ENCODE measurements around the gene MUC5AC. TPM values are rescaled to one million over a fixed set of nuclear protein-coding genes. Genes with fewer than 3 reads are reported as not detected.
"Not testable (repeated sequence)": the region's sequence is repeated elsewhere in the genome, so short reads cannot be mapped to it uniquely, and the experiment has no call there.

The MUC5AC gene
- total and polyA plus RNA-seq, 11 donors = not detected

DNA sequence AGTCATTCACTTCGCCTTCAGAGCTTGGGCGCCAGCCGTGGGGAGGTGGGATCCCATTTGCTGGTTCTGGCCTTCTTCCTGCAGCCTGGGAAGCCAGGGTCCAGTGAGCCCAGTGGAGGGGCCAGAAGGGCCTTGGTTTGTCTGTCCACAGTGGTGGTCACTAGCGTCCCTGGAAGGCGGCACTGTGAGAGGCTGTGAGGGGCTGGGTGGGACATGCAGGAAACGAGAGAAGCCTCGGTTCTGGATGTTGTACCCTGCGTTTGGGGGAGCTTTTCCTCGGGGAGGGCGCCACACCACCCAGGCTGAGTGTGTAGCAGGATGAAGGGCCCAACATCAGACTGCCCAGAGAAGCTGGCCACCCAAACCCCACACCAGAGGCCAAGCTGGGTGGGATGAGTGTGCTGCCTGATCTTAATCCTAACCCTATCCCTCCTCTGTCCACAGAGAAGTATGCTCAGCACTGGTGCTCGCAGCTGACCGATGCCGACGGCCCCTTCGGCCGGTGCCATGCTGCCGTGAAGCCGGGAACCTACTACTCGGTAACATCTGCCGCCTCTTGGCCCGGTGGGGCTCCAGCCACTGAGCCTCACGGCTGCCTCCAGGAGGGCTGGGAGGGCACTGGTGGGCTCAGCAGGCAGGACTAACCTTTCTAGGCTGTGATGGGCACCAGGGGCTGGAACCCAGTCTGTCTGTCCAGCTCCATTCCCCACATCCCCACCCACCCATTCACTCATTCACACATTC, 14.4 kb downstream of the MUC5AC start:
- TF ChIP-seq, protein P1, sequence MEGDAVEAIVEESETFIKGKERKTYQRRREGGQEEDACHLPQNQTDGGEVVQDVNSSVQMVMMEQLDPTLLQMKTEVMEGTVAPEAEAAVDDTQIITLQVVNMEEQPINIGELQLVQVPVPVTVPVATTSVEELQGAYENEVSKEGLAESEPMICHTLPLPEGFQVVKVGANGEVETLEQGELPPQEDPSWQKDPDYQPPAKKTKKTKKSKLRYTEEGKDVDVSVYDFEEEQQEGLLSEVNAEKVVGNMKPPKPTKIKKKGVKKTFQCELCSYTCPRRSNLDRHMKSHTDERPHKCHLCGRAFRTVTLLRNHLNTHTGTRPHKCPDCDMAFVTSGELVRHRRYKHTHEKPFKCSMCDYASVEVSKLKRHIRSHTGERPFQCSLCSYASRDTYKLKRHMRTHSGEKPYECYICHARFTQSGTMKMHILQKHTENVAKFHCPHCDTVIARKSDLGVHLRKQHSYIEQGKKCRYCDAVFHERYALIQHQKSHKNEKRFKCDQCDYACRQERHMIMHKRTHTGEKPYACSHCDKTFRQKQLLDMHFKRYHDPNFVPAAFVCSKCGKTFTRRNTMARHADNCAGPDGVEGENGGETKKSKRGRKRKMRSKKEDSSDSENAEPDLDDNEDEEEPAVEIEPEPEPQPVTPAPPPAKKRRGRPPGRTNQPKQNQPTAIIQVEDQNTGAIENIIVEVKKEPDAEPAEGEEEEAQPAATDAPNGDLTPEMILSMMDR (IDR thresholded peaks at IDR 0.05) = no peak
- no peak for TF ChIP-seq POLR2A (IDR thresholded peaks at IDR 0.05)
- 83 to 88% (median 85%) methylated on average over 22 of the region's 22 CpGs for WGBS, 4 donors
- no peak for ATAC-seq
- intact Hi-C loops (cut with DNase I) = no loop called here
- Histone ChIP-seq H3K27me3 (no peaks in the 10 kb centered on the region), H3K27ac (no peak overlapping the region), H3K4me1 (no peaks in the 10 kb centered on the region), H3K9me3 (no peaks in the 10 kb centered on the region), H3K36me3 (no peaks in the 10 kb centered on the region), H3K4me3 (no peak overlapping the region)
- peak in 2 of 5 donors; percentile 15 to 44 for DNase-seq

DNA sequence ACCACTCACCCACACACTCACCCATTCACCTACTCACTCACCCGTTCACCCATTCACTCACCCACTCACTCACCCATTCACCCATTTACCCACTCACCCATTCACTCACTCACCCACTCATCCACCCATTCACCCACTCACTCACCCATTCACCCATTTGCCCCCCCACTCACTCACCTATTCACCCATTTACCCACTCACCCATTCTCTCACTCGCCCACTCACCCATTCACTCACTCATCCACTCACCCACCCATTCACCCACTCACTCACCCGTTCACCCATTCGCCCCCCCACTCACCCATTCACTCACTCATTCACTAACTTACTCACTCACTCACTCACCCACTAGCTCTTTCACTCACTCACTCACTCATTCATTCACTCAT, 15.0 kb downstream of the MUC5AC start:
- H3K4me1 ChIP-seq = no peaks in the 10 kb centered on the region
- intact Hi-C loops (cut with DNase I) = no loop called here
- WGBS, 4 donors = 86 to 91% (median 87%) methylated on average over 4 of the region's 4 CpGs
- no peak overlapping the region for H3K27ac ChIP-seq
- H3K36me3 ChIP-seq = no peaks in the 10 kb centered on the region
- ATAC-seq (no peak), DNase-seq (no peak)
- no peak overlapping the region for H3K4me3 ChIP-seq
- TF ChIP-seq POLR2A (IDR thresholded peaks at IDR 0.05) = no peak
- TF ChIP-seq, protein P1 (IDR thresholded peaks at IDR 0.05) = no peak
- no peaks in the 10 kb centered on the region for H3K9me3 ChIP-seq
- H3K27me3 ChIP-seq = no peaks in the 10 kb centered on the region

DNA sequence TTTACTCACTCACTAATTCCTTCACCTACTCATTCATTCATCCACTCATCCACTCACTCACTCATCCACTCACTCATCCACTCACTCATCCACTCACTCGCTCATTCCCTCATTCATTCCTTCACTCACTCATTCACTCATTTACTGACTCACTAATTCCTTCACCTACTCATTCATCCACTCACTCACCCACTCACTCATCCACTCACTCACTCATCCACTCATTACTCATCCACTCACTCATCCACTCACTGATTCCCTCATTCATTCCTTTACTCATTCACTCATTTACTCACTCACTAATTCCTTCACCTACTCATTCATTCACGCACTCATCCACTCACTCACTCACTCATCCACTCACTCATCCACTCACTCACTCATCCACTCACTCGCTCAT, 15.6 kb downstream of the MUC5AC start:
- ATAC-seq; DNase-seq; H3K9me3 ChIP-seq; H3K4me3 ChIP-seq; H3K4me1 ChIP-seq; H3K27ac ChIP-seq; H3K27me3 ChIP-seq; H3K36me3 ChIP-seq; intact Hi-C loops (cut with DNase I): not testable (repeated sequence)
- 85 to 90% (median 89%) methylated on average over 2 to 3 of the region's 3 CpGs for WGBS, 4 donors

DNA sequence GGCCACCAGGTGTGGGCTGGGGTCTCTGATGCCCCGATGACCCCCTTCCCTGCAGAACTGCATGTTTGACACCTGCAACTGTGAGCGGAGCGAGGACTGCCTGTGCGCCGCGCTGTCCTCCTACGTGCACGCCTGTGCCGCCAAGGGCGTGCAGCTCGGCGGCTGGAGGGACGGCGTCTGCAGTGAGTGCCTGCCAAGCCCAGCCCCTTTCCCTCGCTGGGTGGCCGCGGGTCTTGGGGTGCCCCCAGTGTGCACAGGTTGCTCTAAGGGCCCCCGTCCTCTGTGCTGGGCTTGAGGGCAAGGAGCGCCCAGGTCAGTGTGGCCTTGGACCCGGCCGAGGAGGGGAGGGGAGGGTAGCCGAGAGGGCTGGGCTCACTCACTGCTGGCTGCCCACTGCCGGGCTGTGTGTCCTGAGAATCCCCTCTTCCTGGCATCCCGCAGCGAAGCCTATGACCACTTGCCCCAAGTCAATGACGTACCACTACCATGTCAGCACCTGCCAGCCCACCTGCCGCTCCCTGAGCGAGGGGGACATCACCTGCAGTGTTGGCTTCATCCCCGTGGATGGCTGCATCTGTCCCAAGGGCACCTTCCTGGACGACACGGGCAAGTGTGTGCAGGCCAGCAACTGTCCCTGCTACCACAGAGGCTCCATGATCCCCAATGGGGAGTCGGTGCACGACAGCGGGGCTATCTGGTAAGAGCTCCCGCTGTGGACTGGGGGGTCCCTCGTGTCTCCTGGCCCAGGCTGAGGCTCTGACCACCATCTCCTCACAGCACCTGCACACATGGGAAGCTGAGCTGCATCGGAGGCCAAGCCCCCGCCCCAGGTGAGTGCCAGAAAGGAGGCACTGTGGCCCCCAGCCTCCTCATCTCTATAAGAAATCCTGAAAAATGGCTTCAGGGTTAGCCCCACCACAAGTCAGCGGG, 17.0 kb downstream of the MUC5AC start:
- ATAC-seq = no peak
- H3K4me3 ChIP-seq = no peak overlapping the region
- peaks cover 0 to 6% (median 0%) of the 10 kb centered on the region in 9 donors for H3K27me3 ChIP-seq
- peak in 3 of 5 donors; percentile 9 to 51 (median 13) for DNase-seq
- no peaks in the 10 kb centered on the region for H3K4me1 ChIP-seq
- intact Hi-C loops (cut with DNase I) = no loop called here
- H3K36me3 ChIP-seq = no peaks in the 10 kb centered on the region
- no peak for TF ChIP-seq POLR2A (IDR thresholded peaks at IDR 0.05)
- TF ChIP-seq, protein P1 (IDR thresholded peaks at IDR 0.05) = no peak
- H3K27ac ChIP-seq = no peak overlapping the region
- no peaks in the 10 kb centered on the region for H3K9me3 ChIP-seq
- WGBS, 4 donors = 88 to 93% (median 91%) methylated on average over 16 to 39 of the region's 39 CpGs

Measured in heart left ventricle (tissue), 16 donors.